Calu3 (cell line): ENCODE results near the gene COL4A4. TPM values are rescaled to one million over a fixed set of nuclear protein-coding genes. Genes with fewer than 3 reads are reported as not detected.

Experiments used
- BruUV-seq: library from RNA; stranded (reverse); fragments of 400-500 nt; replicated peaks from 2 replicates; lab custom pipeline; 2021; lab: Mats Ljungman, UMichigan
- CTCF ChIA-PET: fragments of 300-600 bp; sonication (Branson Sonifier 250); formaldehyde crosslinking; loops from one replicate; lab custom pipeline; 2022; ENCODE audit warnings: antibody characterized with exemption; lab: Charles Lee
- DNase-seq: peaks from one replicate; pipeline ENCODE4 v3.0.0; 2022
- H3K27ac Mint-ChIP-seq: one replicate; pipeline ENCODE4 v1.8.0; 2022; ENCODE audit warnings: mixed read lengths; ENCODE audit not compliant: unreplicated experiment
- H3K27me3 Mint-ChIP-seq: one replicate; pipeline ENCODE4 v1.8.0; 2022; ENCODE audit warnings: mixed read lengths; ENCODE audit not compliant: unreplicated experiment
- H3K36me3 Mint-ChIP-seq: one replicate; pipeline ENCODE4 v1.8.0; 2022; ENCODE audit warnings: mild to moderate bottlenecking, moderate library complexity, mixed read lengths; ENCODE audit not compliant: insufficient read depth, unreplicated experiment
- H3K4me1 Mint-ChIP-seq: one replicate; pipeline ENCODE4 v1.8.0; 2022; ENCODE audit warnings: mild to moderate bottlenecking, low read depth, mixed read lengths; ENCODE audit not compliant: unreplicated experiment
- H3K4me3 Mint-ChIP-seq: one replicate; pipeline ENCODE4 v1.8.0; 2022; ENCODE audit warnings: mild to moderate bottlenecking, low read depth, moderate library complexity, mixed read lengths; ENCODE audit not compliant: unreplicated experiment
- H3K9me3 Mint-ChIP-seq: one replicate; pipeline ENCODE4 v1.8.0; 2022; ENCODE audit warnings: low read depth, mixed read lengths; ENCODE audit not compliant: unreplicated experiment
- intact Hi-C: fragments of 100-400 bp; cut with micrococcal nuclease; formaldehyde crosslinking; loops from one replicate; pipeline ENCODE4 v1.10.0; 2022; ENCODE audit not compliant: unreplicated experiment
- total RNA-seq: library from RNA; stranded (reverse); gene quantifications from 2 replicates; pipeline ENCODE4 v1.2.3, GENCODE V29; 2022
- TF ChIP-seq, protein P1 (sequence below): fragments of 200-600 bp; IDR thresholded peaks from one replicate; pipeline ENCODE4 v1.8.0; 2022; ENCODE audit warnings: antibody characterized with exemption; ENCODE audit not compliant: unreplicated experiment

The COL4A4 gene
- total RNA-seq, 1 experiment from 2014 or later = 17.2 TPM

GRCh38 chr2:227020416-227020815 is 143.6 kb downstream of the COL4A4 start:
- no peak for DNase-seq
- Mint-ChIP-seq H3K27ac (no peak overlapping the region), H3K36me3 (peaks cover 8% of the 10 kb centered on the region), H3K27me3 (no peaks in the 10 kb centered on the region), H3K9me3 (no peaks in the 10 kb centered on the region), H3K4me3 (no peak overlapping the region), H3K4me1 (no peaks in the 10 kb centered on the region)
- CTCF ChIA-PET = no interaction called here
- TF ChIP-seq, protein P1, sequence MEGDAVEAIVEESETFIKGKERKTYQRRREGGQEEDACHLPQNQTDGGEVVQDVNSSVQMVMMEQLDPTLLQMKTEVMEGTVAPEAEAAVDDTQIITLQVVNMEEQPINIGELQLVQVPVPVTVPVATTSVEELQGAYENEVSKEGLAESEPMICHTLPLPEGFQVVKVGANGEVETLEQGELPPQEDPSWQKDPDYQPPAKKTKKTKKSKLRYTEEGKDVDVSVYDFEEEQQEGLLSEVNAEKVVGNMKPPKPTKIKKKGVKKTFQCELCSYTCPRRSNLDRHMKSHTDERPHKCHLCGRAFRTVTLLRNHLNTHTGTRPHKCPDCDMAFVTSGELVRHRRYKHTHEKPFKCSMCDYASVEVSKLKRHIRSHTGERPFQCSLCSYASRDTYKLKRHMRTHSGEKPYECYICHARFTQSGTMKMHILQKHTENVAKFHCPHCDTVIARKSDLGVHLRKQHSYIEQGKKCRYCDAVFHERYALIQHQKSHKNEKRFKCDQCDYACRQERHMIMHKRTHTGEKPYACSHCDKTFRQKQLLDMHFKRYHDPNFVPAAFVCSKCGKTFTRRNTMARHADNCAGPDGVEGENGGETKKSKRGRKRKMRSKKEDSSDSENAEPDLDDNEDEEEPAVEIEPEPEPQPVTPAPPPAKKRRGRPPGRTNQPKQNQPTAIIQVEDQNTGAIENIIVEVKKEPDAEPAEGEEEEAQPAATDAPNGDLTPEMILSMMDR = no peak
- intact Hi-C loops = no loop called here
- BruUV-seq = no TSS peak

- peaks cover 18% of the 10 kb centered on the region for H3K36me3 Mint-ChIP-seq
- H3K27me3 Mint-ChIP-seq = no peaks in the 10 kb centered on the region
- no peaks in the 10 kb centered on the region for H3K4me1 Mint-ChIP-seq
- intact Hi-C loops = no loop called here
- H3K27ac Mint-ChIP-seq = no peak overlapping the region
- BruUV-seq = no TSS peak
- TF ChIP-seq, protein P1 = no peak
- no peak overlapping the region for H3K4me3 Mint-ChIP-seq
- CTCF ChIA-PET = no interaction called here
- H3K9me3 Mint-ChIP-seq = no peaks in the 10 kb centered on the region
- no peak for DNase-seq
Measured at GRCh38 chr2:227016894-227017293, 147.1 kb downstream of the COL4A4 start.

DNA sequence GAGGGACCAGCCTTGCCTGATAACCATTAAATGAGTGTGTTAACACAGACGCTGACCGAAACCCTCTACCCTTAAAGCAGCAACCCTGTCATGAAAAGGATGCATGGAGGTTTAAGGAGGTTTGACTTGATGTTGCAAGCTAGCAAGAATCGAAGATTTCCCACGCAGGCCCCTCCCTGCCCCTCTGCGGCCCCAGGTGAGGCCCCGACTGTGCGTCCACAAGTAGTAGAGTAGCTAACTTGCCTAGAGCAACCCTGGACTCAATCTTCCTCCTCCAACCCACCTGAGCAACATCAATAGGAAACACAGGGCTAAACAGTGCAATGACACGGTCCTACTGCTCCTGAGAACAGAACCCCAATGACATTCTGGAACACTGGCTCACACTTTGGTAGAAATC is 150.1 kb downstream of the COL4A4 start:
- BruUV-seq = no TSS peak
- no peaks in the 10 kb centered on the region for H3K9me3 Mint-ChIP-seq
- H3K27me3 Mint-ChIP-seq = no peaks in the 10 kb centered on the region
- DNase-seq = no peak
- no peak overlapping the region for H3K27ac Mint-ChIP-seq
- TF ChIP-seq, protein P1 = no peak
- intact Hi-C loops = no loop called here
- peaks cover 17% of the 10 kb centered on the region for H3K36me3 Mint-ChIP-seq
- H3K4me3 Mint-ChIP-seq = no peak overlapping the region
- H3K4me1 Mint-ChIP-seq = no peaks in the 10 kb centered on the region
- CTCF ChIA-PET = no interaction called here

DNA sequence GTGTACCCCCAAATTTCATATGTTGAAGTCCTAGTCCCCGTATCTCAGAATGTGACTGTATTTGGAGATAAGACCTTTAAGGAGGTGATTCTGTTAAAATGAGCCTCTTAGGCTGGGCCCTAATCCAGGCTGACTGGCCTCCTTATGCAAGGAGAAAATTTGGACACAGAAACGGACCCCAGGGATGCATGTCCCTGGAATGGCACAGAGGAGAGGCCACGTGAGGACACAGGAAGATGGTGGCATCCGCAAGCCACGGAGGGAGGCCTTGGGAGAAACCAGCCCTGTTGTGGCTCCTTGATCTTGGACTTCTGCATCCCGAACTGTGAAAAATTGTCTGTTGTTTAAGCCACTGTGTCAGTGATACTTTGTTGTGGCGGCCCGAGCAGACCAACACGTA is 150.7 kb downstream of the COL4A4 start:
- no peaks in the 10 kb centered on the region for H3K27me3 Mint-ChIP-seq
- H3K4me3 Mint-ChIP-seq = no peak overlapping the region
- CTCF ChIA-PET = no interaction called here
- intact Hi-C loops = no loop called here
- TF ChIP-seq, protein P1 = no peak
- H3K27ac Mint-ChIP-seq = no peak overlapping the region
- no peaks in the 10 kb centered on the region for H3K4me1 Mint-ChIP-seq
- peaks cover 16% of the 10 kb centered on the region for H3K36me3 Mint-ChIP-seq
- no peak for DNase-seq
- no peaks in the 10 kb centered on the region for H3K9me3 Mint-ChIP-seq
- no TSS peak for BruUV-seq

- intact Hi-C loops = no loop called here
- BruUV-seq = no TSS peak
- CTCF ChIA-PET = no interaction called here
Measured at GRCh38 chr2:227010433-227010832, 153.6 kb downstream of the COL4A4 start.

More at GRCh38 chr2:227010433-227010832, 153.6 kb downstream of the COL4A4 start:
- TF ChIP-seq, protein P1 = no peak
- no peak for DNase-seq
- H3K36me3 Mint-ChIP-seq = peaks cover 14% of the 10 kb centered on the region
- no peaks in the 10 kb centered on the region for H3K9me3 Mint-ChIP-seq
- no peak overlapping the region for H3K4me3 Mint-ChIP-seq
- H3K27me3 Mint-ChIP-seq = no peaks in the 10 kb centered on the region
- H3K4me1 Mint-ChIP-seq = no peaks in the 10 kb centered on the region
- no peak overlapping the region for H3K27ac Mint-ChIP-seq
